ENCODE results near the gene ATP5PF. TPM values are rescaled to one million over a fixed set of nuclear protein-coding genes. Genes with fewer than 3 reads are reported as not detected.
A peak's percentile ranks its signal among the peaks of the same experiment; 100 is the strongest.
"Not testable (repeated sequence)": the region's sequence is repeated elsewhere in the genome, so short reads cannot be mapped to it uniquely, and the experiment has no call there.

ATP5PF gene
- polyA plus RNA-seq, 1 donor from 2014 or later = 327 TPM

DNA sequence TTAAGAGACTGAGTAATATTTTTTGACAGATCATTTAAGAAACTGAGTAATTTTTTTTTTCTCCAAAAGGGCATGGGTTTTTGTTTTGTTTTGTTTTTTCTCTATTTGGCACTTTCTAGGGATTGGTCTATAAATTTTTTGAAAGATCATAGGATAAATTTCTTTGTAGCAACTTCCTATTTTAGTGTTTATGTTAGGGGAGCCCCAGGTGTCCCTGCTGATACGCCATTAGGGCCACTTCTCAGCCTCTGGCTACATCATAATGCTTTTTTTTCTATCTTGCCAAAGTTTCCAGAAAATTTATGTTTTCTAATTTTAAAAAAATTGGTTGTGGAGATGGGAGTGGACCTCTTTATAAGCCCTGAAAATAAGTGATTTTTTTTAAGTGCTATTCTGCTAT, 2.7 kb upstream of the ATP5PF start:
- peaks cover 1% of the 10 kb centered on the region for H3K36me3 Mint-ChIP-seq
- H3K27ac Mint-ChIP-seq = peak overlapping the region in 2 of 3 donors; percentile 60 to 95
- peaks cover 3% of the 10 kb centered on the region for H3K27me3 Mint-ChIP-seq
- H3K9me3 Mint-ChIP-seq = no peaks in the 10 kb centered on the region
- H3K4me3 Mint-ChIP-seq = peak overlapping the region in 3 of 4 donors; percentile 45 to 95 (median 83)
- peaks cover 41 to 59% (median 45%) of the 10 kb centered on the region in 3 donors for H3K4me1 Mint-ChIP-seq

DNA sequence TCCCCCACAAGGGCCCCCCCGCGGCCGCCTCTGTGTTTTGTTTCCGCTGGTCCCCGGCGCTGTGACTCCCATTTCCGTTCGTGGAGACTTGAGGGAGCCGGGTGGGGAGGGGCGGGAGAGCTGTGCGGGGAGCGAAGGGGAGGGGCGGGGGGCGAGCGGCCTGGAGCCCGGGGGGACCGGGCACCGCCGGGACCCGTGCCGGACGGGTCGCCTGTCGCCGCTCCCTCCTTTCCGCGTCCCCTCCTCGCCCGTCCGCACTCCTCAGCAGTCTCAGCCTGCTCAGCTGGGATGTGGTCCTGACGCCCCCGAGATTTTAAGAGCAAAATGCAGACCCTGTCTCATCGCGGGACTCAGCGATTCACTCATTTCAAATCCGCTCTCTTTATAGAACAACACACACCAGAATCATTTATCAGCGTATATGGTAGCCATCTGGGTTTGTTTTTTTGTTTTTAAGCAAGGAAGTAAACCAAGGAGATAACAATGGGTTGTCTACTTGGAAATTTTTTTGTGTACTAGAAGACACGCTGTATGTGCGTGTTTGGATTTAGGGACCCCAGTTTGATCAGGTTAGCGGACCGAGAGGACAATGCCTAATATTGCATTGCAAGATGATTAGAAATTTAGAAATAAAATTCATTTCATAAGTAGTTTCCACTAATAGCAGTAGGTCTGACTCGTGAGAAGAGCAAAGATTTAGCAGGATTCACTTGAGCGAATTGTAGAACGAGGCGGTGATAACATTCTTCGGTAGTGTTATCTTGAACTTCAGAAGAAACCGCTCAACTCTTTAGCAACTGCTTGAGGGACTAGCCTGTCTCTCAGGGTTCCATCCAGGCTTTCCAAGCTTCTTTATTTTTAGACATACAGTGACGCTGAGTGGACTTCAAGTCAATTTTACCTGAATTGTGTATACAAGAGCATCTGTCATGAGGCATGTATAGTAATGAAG, 1.2 kb upstream of the ATP5PF start:
- Mint-ChIP-seq H3K27me3 (peaks cover 3% of the 10 kb centered on the region), H3K9me3 (no peaks in the 10 kb centered on the region), H3K4me3 (peak overlapping the region; percentile 95 to 100 (median 99)), H3K4me1 (peaks cover 35 to 54% (median 40%) of the 10 kb centered on the region in 3 donors), H3K36me3 (peaks cover 1% of the 10 kb centered on the region), H3K27ac (peak overlapping the region; percentile 94 to 97 (median 95))

DNA sequence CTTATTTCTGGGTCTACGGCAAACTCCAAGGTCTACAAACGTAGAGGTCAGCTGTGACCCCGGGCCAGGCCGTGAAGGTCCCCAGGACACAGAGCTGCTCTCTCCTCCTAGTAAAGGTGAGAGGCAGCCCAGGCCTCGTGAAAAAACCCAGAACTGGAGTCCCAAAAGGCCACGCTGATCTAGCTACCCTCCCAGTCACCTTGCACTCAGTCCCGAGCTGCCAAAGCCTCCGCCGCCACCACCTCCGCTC, 125 bp downstream of the ATP5PF start:
- Mint-ChIP-seq H3K27ac (peak overlapping the region; percentile 95 to 100 (median 97)), H3K36me3 (peaks cover 4% of the 10 kb centered on the region), H3K9me3 (no peaks in the 10 kb centered on the region), H3K4me1 (peaks cover 30 to 48% (median 39%) of the 10 kb centered on the region in 3 donors), H3K27me3 (peaks cover 3% of the 10 kb centered on the region), H3K4me3 (peak overlapping the region; percentile 95 to 100 (median 100))

DNA sequence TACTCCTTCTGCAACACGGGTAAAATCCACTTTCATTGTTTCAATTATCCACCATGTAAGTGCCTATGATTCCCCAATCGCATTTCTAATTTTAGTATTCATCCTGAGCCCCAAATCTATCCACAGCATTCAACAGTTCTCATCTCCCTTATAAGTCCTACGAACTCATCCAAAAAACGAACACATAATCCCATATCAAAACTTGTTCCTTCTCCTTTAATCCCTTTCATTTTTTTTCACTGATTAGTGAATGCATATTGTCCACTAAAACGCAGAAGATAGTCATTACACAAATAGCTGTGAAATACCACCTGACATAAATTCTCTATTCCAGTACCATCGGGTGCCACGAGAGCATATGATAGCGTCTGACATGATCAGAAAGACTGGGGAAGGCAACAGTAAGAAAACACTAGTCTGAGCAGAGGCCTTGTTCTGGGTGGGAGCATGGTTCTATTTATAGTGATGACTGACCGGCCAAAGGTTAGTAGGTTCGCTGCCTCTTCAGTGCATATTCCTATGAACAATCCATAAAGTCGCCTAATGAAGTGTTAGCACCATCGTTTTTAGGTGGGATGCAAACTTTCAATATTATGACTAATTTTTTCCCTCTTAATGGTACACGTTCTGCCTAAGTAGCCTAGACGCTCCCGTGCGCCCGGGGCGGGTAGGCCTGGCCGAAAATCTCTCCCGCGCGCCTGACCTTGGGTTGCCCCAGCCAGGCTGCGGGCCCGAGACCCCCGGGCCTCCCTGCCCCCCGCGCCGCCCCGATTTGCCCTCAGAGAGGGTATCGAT, 648 bp downstream of the ATP5PF start:
- Mint-ChIP-seq H3K4me3 (peak overlapping the region; percentile 95 to 100 (median 100)), H3K27ac (peak overlapping the region; percentile 95 to 100 (median 97)), H3K36me3 (peaks cover 4% of the 10 kb centered on the region), H3K4me1 (peaks cover 24 to 43% (median 33%) of the 10 kb centered on the region in 3 donors), H3K27me3 (peaks cover 3% of the 10 kb centered on the region), H3K9me3 (no peaks in the 10 kb centered on the region)

DNA sequence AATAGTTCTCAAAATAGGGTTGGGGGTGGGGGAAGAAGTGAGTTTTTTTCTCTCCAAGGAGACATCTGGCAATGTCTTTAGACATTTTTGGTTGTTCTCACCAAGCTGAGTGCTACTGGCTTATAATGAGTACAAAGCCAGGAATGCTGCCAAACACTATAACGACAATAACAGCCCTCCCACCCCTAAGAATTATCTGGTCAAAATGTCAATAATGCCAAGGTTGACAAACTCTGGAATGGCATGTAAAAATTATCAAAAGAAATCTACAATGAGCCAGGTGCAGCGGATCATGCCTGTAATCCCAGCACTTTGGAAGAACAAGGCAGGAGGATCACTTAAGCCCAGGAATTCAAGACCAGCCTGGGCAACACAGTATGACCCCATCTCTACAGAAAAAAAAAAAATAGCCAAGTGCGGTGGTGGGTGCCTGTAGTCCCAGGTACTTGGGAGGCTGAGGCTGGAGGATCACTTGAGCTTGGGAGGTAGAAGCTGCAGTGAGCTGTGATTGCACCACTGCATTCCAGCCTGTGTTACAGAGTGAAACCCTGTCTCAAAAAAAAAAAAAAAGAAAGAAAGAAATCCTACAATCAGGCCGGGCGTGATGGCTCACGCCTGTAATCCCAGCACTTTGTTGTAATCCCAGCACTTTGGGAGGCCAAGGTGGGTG, 2.5 kb downstream of the ATP5PF start:
- Mint-ChIP-seq H3K27ac (peak overlapping the region in 1 of 3 donors; percentile 9), H3K4me3 (peak overlapping the region in 1 of 4 donors; percentile 72), H3K27me3 (peaks cover 1% of the 10 kb centered on the region), H3K4me1 (peaks cover 16 to 30% (median 23%) of the 10 kb centered on the region in 3 donors), H3K36me3 (peaks cover 4% of the 10 kb centered on the region), H3K9me3 (no peaks in the 10 kb centered on the region)

DNA sequence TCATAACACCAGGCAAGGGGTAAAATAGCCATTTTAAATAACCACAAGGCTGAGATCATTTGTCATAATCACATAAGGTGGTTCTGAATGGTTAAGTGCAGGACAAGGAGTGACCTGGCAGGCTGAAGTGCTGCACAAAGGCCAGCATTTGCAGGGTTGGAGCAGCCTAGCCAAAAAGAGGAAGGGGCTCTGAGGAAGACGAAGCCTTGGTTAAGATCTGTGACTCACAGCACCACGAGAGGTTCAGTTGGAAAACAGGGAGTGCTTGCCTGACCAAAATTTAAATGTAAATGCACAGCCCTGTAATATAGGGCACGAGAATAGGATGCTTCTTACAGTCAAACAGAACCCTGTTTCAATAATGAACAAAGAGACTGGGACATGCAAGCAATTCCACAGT, 12.1 kb downstream of the ATP5PF start:
- Mint-ChIP-seq H3K4me3 (no peak overlapping the region), H3K4me1 (peaks cover 0 to 1% (median 0%) of the 10 kb centered on the region in 3 donors), H3K27me3 (no peaks in the 10 kb centered on the region), H3K9me3 (no peaks in the 10 kb centered on the region), H3K36me3 (peaks cover 7% of the 10 kb centered on the region), H3K27ac (no peak overlapping the region)

DNA sequence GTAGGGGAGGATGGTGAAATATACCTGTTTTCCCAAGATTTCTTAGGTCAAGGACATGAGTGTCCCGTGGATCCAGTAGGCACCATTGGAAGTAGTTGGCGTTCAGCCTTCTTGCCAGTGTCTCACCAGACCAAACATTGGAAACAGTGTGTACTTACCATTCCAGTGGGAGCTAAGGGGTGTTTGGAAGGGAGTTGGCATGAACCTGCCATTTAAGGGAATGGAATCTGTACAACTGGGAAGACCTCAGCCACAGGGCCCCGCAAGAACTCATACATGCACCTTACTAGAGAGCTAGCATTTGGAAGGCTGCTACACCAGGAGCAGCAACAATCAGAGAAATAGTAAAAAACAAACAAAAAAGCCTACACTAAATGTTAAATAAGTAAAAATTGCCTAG, 12.7 kb downstream of the ATP5PF start:
- Mint-ChIP-seq H3K4me3 (no peak overlapping the region), H3K9me3 (no peaks in the 10 kb centered on the region), H3K36me3 (peaks cover 7% of the 10 kb centered on the region), H3K27ac (no peak overlapping the region), H3K27me3 (no peaks in the 10 kb centered on the region), H3K4me1 (peaks cover 0 to 4% (median 0%) of the 10 kb centered on the region in 3 donors)

DNA sequence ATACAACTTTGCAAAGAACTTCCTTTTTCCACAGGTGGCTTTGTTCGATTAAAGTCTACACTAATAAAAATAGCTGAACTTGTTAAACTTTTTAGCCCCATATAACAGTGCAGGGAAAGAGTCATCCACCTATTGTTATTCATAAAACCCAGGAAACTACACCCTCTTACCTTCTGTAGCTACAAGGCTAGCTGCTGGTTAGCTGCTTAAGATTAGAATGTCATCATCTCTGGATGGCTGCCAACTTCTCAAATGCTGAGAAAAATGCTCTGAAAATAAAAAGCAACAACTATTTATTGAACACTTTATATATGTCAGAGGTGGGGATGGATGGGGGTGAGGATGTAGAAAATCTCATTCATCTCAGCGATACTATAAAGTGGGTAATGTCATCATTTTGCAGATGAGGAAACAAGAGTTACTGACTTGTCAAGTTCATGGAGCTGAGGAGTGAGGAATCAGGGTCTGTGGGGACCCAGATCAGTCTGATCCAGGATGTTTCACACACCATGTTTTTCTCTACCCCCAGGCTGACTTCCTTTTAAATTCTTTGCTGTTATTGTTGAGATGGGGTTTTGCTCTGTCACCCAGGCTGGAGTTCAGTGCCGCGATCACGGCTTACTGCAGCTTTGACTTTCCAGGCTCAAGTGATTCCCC, 17.1 kb downstream of the ATP5PF start:
- Mint-ChIP-seq H3K4me3 (no peak overlapping the region), H3K36me3 (peaks cover 8% of the 10 kb centered on the region), H3K4me1 (peaks cover 0 to 4% (median 0%) of the 10 kb centered on the region in 3 donors), H3K9me3 (no peaks in the 10 kb centered on the region), H3K27me3 (no peaks in the 10 kb centered on the region), H3K27ac (peak overlapping the region in 2 of 3 donors; percentile 59 to 86)

DNA sequence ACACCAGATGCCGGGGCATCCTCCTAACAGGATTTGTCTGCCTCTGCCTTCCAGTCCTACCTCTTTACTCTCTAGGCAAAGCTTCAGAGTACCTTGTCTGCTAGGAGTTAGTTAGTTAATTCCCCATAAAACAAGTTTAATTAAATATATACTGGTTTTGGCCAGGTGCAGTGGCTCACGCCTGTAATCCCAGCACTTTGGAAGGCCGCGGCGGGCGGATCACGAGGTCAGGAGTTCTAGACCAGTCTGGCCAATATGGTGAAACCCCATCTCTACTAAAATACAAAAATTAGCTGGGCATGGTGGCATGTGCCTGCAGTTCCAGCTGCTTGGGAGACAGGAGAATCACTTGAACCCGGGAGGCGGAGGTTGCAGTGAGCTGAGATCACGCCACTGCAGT, 20.6 kb downstream of the ATP5PF start:
- H3K9me3 Mint-ChIP-seq, H3K36me3 Mint-ChIP-seq, H3K27me3 Mint-ChIP-seq, H3K27ac Mint-ChIP-seq, H3K4me1 Mint-ChIP-seq, H3K4me3 Mint-ChIP-seq: not testable (repeated sequence)

DNA sequence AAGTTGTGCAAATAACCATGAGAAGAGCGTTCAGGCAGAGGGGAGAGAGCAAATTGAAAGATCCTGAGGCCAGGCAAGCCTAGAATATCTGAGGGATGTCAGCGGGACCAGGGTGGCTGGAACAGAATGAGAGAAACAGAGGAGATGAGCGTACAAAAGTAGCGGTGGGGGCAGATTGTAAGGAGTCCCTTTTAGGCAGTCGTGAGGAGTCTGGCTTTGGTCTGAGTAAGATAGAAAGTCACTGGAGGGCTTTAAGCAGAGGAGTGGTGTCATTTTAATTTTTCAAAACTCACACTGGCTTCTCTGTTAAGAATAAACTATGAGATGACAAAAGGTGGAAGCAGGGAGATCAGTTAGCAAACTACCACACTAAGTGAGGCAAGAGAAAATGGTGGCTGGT, 24.2 kb downstream of the ATP5PF start:
- Mint-ChIP-seq H3K9me3 (no peaks in the 10 kb centered on the region), H3K27me3 (no peaks in the 10 kb centered on the region), H3K4me1 (no peaks in the 10 kb centered on the region), H3K36me3 (peaks cover 2% of the 10 kb centered on the region), H3K4me3 (no peak overlapping the region), H3K27ac (no peak overlapping the region)

DNA sequence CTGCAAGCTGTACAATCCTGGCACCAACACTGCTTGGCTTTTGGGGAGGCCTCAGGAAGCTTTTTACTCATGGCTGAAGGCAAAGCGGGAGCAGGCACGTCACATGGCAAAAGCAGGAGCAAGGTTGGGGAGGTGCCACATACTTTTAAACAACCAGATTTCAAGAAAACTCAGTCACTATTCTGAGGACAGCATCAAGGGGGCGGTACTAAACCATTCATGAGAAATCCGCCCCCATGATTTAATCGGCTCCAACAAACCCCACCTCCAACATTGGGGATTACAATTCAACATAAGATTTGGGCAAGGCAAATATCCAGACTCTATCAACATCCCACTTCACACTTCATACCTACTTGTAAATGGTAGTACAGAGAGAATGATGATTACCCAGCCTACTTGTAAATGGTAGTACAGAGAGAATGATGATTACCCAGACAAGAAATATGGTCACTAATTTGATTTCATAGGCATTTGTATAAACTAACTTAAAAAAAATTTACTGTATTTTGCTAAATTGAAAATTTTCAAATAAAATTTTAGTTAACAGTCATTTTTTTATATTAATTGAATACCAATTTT, 24.9 kb downstream of the ATP5PF start:
- no peak overlapping the region for H3K27ac Mint-ChIP-seq
- H3K4me1 Mint-ChIP-seq = no peaks in the 10 kb centered on the region
- no peaks in the 10 kb centered on the region for H3K27me3 Mint-ChIP-seq
- peaks cover 5% of the 10 kb centered on the region for H3K36me3 Mint-ChIP-seq
- H3K9me3 Mint-ChIP-seq = no peaks in the 10 kb centered on the region
- no peak overlapping the region for H3K4me3 Mint-ChIP-seq

DNA sequence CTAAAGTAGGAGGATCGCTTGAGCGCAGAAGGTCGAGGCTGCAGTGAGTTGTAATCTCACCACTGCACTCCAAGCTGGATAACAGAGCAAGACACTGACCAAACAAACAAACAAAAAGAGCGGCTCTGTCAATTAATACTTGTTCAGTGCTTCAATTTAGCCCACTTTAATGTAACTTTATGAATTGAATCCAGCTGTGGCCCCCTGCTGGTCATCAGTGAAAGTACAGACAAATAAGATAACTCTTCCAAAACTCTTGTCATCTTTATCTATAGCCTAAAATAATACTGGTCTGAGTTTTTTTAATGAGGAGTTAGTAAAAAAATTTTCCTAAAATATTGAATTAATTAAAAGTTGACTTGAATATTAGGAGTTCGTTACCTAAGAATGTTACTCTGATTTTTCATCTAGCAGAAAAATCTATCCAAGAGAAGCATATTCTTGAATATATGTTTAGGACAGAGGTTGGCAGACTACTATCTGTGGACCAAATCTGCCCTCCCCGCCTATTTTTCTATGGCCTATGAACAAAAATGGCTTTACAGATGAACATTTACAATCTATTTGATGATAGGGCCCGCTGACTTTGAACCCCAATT, 26.1 kb downstream of the ATP5PF start:
- Mint-ChIP-seq H3K27me3 (no peaks in the 10 kb centered on the region), H3K4me1 (no peaks in the 10 kb centered on the region), H3K36me3 (peaks cover 5% of the 10 kb centered on the region), H3K27ac (no peak overlapping the region), H3K9me3 (no peaks in the 10 kb centered on the region), H3K4me3 (no peak overlapping the region)

DNA sequence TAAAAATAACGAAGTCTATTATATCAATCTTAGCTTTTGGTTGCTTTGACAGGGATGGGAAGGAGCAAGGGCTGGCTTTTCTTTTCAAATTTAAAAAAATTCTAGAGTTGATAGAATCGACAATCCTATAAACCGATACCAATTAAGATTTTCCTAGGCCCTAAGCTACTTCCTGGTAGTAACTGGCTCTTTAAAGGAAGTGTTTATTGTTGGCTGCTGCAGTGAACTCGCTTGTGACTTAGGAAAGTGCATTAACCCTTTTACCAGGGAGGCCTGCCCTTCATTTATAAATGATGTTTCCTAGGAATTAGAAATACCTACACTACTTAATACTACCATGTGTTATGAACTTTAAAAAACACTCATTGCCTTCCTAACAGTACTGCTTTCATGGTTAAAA, 33.2 kb downstream of the ATP5PF start:
- H3K36me3 Mint-ChIP-seq = peaks cover 3% of the 10 kb centered on the region
- H3K9me3 Mint-ChIP-seq = peaks cover 0 to 1% (median 0%) of the 10 kb centered on the region in 3 donors
- H3K4me1 Mint-ChIP-seq = no peaks in the 10 kb centered on the region
- no peak overlapping the region for H3K27ac Mint-ChIP-seq
- no peak overlapping the region for H3K4me3 Mint-ChIP-seq
- no peaks in the 10 kb centered on the region for H3K27me3 Mint-ChIP-seq

DNA sequence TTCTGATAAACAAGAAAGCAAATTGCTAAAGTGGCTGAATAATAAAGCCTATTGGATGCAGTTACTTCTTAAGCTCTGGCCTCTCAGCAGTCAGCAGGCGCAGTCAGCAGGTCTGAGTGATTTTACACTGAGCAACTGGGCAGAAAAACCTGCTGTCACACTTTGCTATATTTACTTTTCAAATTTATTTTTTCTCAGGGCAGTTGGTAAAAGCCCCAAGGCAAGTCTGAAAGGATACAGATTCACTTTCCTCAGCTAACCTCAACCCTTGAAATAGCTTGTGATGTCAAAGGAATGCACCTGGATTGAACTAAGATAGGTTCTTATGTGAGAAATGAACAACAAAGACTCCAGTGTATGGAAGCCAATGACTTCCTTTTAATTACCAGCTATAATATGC, 34.0 kb downstream of the ATP5PF start:
- no peak overlapping the region for H3K4me3 Mint-ChIP-seq
- no peaks in the 10 kb centered on the region for H3K27me3 Mint-ChIP-seq
- H3K4me1 Mint-ChIP-seq = no peaks in the 10 kb centered on the region
- H3K36me3 Mint-ChIP-seq = peaks cover 3% of the 10 kb centered on the region
- no peak overlapping the region for H3K27ac Mint-ChIP-seq
- H3K9me3 Mint-ChIP-seq = peaks cover 0 to 1% (median 0%) of the 10 kb centered on the region in 3 donors
